Testis (tissue), 2 donors: ENCODE results near the gene ZNF277.

Experiments
- POLR2A ChIP-seq: fragments of 450-650 bp; IDR thresholded peaks from one replicate; pipeline ENCODE4 v1.6.1; 2017; ENCODE audit warnings: antibody characterized with exemption, mild to moderate bottlenecking, moderate library complexity
- TF ChIP-seq, protein P1 (sequence below), 3 experiments: fragments of 450-650 bp in 2 of 3; fragments of 200-600 bp in 1 of 3; sonication (generic) in 1 of 3; IDR thresholded peaks; one replicate each; pipeline ENCODE4 v1.5.1; 2016 to 2019; ENCODE audit warnings: antibody characterized with exemption in 3 of 3, mild to moderate bottlenecking in 2 of 3, moderate library complexity in 1 of 3

DNA sequence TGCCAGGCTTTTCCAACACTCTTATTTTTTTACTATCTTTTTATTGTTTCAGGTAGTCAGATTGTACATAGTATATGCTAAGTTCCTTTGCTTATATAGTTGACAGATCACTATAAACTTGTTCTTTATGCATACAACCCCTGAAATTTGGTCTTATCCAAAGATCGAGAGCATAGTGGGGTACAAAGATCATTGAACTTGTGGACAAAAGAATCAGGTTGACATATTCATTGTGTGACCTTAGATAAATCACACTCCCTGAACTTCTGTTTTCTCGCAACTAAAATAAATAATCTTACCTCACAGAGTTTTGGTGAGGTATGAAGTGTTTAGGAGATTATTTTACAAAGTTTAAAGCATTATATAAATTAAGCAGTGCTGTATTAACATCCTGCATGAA is 22.1 kb downstream of the ZNF277 start:
- TF ChIP-seq, protein P1, sequence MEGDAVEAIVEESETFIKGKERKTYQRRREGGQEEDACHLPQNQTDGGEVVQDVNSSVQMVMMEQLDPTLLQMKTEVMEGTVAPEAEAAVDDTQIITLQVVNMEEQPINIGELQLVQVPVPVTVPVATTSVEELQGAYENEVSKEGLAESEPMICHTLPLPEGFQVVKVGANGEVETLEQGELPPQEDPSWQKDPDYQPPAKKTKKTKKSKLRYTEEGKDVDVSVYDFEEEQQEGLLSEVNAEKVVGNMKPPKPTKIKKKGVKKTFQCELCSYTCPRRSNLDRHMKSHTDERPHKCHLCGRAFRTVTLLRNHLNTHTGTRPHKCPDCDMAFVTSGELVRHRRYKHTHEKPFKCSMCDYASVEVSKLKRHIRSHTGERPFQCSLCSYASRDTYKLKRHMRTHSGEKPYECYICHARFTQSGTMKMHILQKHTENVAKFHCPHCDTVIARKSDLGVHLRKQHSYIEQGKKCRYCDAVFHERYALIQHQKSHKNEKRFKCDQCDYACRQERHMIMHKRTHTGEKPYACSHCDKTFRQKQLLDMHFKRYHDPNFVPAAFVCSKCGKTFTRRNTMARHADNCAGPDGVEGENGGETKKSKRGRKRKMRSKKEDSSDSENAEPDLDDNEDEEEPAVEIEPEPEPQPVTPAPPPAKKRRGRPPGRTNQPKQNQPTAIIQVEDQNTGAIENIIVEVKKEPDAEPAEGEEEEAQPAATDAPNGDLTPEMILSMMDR (IDR thresholded peaks at IDR 0.05), result no peak
- TF ChIP-seq POLR2A, result no peak
